Ecto neural progenitor cell (in vitro differentiated cells): ENCODE results near the gene PAAF1.
"Not testable (repeated sequence)": the region's sequence is repeated elsewhere in the genome, so short reads cannot be mapped to it uniquely, and the experiment has no call there.

Experiments used
- DNase-seq: peaks from one replicate; pipeline ENCODE4 v3.0.0-alpha.2; 2018; ENCODE audit warnings: low spot score

Gene PAAF1, protein sequence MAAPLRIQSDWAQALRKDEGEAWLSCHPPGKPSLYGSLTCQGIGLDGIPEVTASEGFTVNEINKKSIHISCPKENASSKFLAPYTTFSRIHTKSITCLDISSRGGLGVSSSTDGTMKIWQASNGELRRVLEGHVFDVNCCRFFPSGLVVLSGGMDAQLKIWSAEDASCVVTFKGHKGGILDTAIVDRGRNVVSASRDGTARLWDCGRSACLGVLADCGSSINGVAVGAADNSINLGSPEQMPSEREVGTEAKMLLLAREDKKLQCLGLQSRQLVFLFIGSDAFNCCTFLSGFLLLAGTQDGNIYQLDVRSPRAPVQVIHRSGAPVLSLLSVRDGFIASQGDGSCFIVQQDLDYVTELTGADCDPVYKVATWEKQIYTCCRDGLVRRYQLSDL

GRCh38 chr11:73876424-73877310 lies at the start of gene PAAF1, which contains the start of gene COA4:
TSS of gene PAAF1 (plus strand) at chr11:73876999. CDS start at chr11:73877022, 23 bp downstream.
TSS of gene COA4 (minus strand) at chr11:73876846. CDS start at chr11:73873378, 3,468 bp downstream.
- DNase-seq, result peak; percentile 95

GRCh38 chr11:73830261-73830660 lies 46.5 kb upstream of the PAAF1 start:
- no peak for DNase-seq

GRCh38 chr11:73833067-73833466 lies 43.7 kb upstream of the PAAF1 start:
- DNase-seq, result no peak

DNA sequence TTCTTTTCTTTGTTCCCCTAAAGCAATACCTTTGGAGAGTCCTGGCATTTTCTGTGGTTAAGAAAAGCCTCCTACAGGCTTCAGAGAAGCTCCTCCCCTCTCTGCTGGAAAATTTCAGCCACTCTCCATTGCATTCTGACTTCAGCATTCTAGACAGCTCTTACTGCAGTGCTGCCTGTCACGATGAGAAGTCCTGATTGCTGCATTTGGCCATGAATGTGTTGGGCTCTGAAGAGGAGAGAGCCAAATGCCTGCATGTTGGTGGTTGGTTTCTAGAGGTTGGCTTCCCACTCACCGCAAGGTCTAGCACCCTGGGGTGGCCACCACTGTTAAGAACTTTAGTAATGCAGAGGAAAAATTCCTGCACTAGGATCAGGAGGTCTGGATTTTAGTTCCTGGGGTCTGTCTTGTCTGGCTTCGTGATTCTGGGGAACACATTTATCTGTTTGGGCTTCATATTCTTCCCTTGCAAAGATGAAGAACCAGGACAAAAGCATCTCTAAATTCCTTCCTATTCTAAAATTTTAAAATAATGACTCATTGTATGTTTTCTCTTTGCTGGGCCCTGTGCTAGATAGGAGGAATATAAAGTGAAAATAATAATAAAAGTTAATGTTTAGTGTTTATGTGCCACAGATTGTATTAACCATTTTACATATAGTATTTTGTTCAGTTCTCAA lies 38.2 kb upstream of the PAAF1 start:
- no peak for DNase-seq

DNA sequence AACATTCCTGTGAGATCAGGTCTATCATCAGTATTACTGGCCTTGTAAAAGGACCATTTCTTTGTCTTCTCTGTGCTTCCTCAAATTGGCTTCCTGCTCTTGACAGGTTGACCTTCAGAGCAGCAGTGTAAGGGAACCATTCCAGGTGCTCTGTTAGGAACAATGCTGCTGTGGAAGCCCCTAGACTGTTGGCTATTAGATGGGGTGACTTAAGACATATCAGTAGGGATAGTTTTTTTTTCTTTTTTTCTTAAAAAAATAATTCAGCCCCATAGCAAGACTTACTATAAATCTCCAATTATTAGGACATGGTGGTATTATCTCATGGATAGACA lies 37.7 kb upstream of the PAAF1 start:
- no peak for DNase-seq

GRCh38 chr11:73851046-73851764 lies 25.6 kb upstream of the PAAF1 start:
- no peak for DNase-seq

GRCh38 chr11:73852049-73852448 lies 24.8 kb upstream of the PAAF1 start:
- no peak for DNase-seq

DNA sequence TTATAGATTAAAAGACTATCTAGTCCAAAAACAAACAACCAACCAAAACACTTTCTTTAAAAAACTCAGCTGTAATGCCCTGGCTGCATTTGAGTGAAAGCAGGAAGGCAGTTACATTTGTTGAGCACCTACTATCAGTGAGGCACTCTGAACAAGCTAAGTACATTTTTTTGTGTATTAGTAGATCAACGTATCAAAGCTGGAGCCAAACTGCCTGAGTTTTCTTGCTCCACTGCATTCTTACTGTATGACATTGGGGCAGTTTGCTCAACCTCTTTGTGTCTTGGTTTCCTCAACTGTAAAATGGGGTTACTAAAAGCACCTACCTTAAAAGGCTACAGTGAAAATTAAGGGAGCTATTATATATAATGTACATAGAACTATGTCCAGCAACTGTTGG lies 22.1 kb upstream of the PAAF1 start:
- DNase-seq, result no peak

DNA sequence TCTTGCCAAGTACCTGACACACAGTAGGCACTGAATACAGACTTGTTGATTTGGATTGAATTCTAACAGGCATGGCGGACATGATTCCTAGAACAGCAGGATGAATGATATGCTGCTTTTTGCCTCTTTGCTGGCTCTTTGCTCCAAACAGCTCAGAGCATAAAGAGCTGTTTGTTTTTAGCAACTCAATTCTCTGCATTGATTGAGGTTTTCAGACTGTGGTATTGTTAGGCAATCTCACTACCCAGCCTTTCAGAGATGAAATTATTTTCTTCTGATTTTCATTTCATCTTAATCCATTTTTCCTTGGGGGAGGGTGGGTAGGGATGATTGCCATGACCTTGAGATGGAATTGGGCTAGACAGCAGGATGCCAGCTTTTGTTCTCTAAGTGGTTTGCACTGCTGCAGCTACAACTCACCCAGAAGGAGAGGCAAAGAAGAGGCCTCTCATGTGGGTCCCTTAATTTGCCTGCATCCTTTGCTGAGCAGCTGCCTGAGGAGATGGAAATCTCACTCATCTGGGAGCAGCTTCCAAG lies 20.7 kb upstream of the PAAF1 start:
- DNase-seq, result no peak

DNA sequence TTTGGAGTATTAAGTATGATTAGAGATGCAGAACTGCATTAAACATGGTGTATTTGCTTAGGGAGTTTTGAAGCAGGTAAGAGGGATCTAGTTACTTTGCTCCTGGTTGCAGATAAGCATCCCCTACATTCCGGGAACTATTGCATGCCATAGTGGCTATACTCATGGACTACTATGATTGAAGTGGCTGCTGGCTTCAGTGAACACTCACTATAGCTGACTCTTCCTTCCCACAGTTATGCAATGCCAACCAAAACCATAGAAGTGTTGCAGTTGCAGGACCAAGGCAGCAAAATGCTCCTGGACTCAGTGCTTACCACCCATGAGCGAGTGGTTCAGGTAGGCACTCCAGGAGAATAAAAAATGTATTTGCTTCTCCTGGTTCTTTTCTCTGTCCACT lies 17.1 kb upstream of the PAAF1 start:
- DNase-seq, result no peak

GRCh38 chr11:73860202-73860601 lies 16.6 kb upstream of the PAAF1 start:
- no peak for DNase-seq

DNA sequence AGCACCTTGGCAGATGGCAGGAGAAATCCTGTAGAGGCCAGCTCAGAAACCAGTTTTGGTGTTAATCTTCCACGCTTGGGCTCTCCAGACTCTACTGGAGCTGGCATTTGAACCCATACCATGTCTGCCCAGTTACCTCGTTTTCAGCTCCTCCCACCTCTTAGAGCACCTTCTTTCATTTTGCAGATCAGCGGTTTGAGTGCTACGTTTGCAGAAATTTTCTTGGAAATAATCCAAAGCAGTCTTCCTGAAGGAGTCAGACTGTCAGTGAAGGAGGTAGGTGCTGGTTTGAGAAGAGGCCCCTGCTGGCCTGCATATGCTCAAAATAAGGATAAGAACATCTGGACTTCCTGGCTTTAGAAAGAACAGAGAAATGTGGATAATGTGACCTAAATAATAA lies 13.8 kb upstream of the PAAF1 start:
- DNase-seq, result no peak

GRCh38 chr11:73866095-73866579 lies 10.7 kb upstream of the PAAF1 start:
- no peak for DNase-seq

DNA sequence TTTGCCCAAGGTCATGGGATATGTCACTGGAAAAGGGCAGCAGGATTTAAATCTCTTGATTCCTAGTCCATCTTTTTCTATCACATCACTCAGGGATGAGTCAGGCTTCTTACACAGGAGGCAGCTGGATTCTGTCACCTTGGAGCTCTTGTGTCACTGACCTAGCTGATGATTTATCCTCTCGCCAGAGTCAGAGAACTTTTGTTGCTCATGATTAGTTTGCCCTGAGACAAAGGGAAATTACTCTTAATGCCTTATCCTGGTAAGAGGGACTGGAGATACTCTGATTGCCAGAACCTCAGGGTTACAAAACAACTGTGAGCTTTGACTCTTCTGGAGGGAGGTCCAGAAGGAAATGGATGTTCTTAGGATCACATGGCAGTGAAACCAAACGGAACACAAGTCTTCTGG lies 10.2 kb upstream of the PAAF1 start:
- no peak for DNase-seq

DNA sequence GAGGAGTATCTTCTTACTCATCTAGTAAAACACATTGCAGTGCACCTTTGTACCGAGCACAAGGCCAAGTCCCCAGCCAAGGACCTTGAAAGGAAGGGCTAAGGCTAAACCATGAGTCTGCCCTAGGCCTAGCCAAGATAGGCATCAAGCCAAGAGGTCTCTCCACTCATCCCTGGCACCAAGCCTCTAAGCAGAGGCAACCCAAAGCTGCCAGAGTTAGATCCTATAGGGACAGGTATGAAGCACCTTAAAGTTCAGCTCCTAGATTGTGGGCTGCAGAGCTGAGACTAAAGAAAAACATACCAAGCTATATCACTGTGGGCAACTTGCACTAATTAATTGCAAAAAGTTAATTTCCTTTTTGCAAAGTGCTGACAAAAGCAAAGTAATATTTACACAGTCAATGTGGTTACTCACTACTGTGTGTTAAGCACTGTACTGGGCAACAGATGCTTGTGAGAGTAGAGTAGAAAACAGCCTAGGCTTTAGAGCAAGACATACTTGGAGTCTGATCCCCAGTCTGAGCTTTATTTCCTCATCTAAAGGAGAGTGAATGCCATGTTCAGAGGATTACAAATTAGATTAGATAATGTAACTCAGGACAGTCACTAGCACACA lies 7.4 kb upstream of the PAAF1 start:
- DNase-seq, result no peak

DNA sequence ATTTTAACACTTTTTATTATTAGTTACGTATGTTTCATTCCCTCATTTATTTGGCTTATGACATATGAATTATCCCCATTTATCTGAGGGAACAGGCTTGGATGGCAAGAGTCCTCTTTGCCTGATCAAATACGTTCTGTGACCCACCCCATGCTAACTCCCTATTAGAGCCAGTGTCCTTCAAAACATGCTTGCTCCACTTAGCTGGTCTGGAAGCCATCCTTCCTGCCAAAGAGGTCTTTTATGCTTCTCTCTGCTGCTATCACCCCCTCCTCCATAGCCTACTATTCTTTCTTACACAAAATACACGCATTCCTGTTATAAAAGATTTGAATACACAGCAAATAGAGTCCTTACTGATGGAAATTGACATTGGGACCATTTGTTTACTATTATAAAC lies 6.5 kb upstream of the PAAF1 start:
- DNase-seq, result no peak

- no peak for DNase-seq
These were observed 3.9 kb upstream of the PAAF1 start for GRCh38 chr11:73872749-73873357.

DNA sequence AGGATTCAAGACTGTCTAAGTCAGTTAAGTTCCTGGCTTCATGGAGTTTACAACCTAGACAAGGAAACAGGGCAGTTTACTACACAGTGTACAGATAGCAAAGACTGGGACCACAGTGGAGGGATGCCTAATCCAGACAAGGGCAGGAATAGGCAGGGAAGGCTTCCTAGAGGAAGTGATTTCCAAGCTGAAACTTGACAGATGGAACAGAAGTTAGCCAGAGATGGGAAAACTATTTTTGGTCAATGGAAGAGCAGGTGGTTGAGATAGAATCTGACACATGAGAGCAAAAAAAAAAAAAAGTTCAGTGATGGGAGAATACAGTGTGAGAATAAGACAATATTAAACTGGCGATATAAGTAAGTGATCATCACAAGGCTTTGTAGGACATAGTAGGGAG lies 1.4 kb upstream of the PAAF1 start:
- no peak for DNase-seq

DNA sequence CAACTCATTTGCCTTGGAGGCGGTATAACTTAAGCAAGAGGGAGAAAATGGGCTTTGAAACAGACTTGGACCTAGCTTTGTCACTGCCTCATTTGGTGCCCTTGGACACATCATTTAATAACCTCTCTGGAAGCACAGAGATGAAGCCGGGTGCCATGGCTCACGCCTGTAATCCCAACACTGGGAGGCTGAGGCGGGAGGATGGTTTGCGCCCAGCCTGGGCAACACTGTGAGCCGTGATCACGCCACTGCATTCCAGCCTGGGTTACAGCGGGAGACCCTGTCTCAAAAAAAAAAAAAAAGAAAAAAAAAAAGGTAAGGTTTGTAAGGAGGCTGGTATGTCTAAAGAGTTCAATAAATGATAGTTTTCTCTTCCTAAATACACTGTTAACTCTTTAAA lies 959 bp upstream of the PAAF1 start:
- no peak for DNase-seq

DNA sequence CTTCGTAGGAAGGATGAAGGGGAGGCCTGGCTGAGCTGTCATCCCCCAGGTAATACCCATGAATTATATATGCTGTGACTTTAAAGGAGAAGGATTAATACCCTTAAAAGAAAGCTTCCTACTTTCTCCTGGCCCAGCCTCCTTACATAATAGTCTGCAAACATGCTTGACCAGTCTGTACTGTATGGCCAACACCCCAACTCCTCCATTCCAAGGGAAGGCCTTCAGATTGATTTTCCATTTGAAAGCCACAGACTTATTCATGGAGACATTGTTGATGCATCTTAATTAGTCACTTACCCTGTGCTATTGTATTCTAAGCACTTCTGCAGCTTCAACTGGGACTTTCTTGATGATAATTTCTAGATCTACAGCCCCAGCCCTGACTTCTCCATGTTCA lies 2.0 kb downstream of the PAAF1 start:
- DNase-seq, result no peak

GRCh38 chr11:73880449-73880848 lies 3.6 kb downstream of the PAAF1 start:
- not testable (repeated sequence) for DNase-seq
